Ovary (tissue), 3 donors: ENCODE measurements around the gene TRIOBP.
"Not testable (repeated sequence)": the region's sequence is repeated elsewhere in the genome, so short reads cannot be mapped to it uniquely, and the experiment has no call there.

Source experiments
- EP300 ChIP-seq: sonication (generic); formaldehyde crosslinking; IDR thresholded peaks from one replicate; pipeline ENCODE4 v1.6.1; 2017; ENCODE audit warnings: antibody characterized with exemption
- TF ChIP-seq, protein P1 (sequence below), 3 donors: fragments of 450-650 bp in 2 of 3; fragments of 200-600 bp in 1 of 3; IDR thresholded peaks; one replicate each; pipeline versions ENCODE4 v1.5.1 to v1.8.0; 2016 to 2022; ENCODE audit warnings: antibody characterized with exemption in 3 of 3, mild to moderate bottlenecking in 1 of 3
- donor health status: DM: no; HTN: no; CAD: no.

DNA sequence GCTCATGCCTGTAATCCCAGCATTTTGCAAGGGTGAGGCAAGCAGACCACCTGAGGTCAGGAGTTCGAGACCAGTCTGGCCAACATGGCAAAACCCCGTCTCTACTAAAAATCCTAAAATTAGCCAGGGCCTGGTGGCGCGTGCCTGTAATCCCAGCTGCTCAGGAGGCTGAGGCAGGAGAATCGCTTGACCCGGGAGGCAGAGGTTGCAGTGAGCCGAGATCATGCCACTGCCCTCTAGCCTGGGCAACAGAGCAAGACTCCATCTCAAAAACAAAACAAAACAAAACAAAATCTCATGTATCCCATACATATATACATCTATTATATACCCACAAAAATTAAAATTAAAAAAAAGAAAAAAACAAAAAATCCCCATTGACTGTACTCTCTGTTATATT is 100.4 kb downstream of the TRIOBP start:
- TF ChIP-seq EP300: not testable (repeated sequence)
- TF ChIP-seq, protein P1, sequence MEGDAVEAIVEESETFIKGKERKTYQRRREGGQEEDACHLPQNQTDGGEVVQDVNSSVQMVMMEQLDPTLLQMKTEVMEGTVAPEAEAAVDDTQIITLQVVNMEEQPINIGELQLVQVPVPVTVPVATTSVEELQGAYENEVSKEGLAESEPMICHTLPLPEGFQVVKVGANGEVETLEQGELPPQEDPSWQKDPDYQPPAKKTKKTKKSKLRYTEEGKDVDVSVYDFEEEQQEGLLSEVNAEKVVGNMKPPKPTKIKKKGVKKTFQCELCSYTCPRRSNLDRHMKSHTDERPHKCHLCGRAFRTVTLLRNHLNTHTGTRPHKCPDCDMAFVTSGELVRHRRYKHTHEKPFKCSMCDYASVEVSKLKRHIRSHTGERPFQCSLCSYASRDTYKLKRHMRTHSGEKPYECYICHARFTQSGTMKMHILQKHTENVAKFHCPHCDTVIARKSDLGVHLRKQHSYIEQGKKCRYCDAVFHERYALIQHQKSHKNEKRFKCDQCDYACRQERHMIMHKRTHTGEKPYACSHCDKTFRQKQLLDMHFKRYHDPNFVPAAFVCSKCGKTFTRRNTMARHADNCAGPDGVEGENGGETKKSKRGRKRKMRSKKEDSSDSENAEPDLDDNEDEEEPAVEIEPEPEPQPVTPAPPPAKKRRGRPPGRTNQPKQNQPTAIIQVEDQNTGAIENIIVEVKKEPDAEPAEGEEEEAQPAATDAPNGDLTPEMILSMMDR (IDR thresholded peaks at IDR 0.05): not testable (repeated sequence)
